ENCODE measurements around the gene FBXW7.

Gene FBXW7

DNA sequence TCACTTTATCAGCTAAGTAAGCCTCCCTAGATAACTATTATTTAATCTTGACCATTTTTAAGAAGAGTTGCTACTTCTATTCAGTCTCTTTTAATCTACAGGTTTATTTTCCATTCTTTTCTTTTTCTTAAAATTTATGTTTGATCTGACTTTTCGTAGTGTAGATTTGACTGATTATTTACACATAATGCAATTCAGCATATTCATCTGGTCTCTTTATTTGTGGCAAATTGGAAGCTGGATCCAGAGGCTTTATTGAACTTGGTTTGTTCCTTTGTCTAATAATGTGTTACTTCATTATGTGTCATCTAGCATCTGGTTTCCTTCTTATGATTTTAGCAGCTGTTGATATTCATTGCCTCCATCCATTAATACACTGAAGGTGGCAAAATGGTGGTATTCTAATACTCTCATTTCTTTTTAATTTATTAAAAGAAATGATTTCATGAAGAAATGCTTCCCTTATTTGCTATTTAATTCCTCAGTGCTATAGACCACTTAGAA is 113.0 kb downstream of the FBXW7 start (continued):
- TF ChIP-seq ZNF398 (tag by site-specific recombination; IDR thresholded peaks at IDR 0.05) (no peak), BCL11B (tag by site-specific recombination; IDR thresholded peaks at IDR 0.05; ENCODE audit: low read depth) (no peak), ZNF707 (tag by site-specific recombination; IDR thresholded peaks at IDR 0.05) (no peak), ZNF510 (tag by site-specific recombination; IDR thresholded peaks at IDR 0.05; ENCODE audit: insufficient replicate concordance) (no peak), ZNF658 (tag by site-specific recombination; IDR thresholded peaks at IDR 0.05) (no peak), ZNF660 (tag by site-specific recombination; IDR thresholded peaks at IDR 0.05) (no peak), ZFP41 (tag by site-specific recombination; IDR thresholded peaks at IDR 0.05; ENCODE audit: borderline replicate concordance) (no peak), MEIS1 (CRISPR knock-in tag; IDR thresholded peaks at IDR 0.05; ENCODE audit: borderline replicate concordance) (no peak)

DNA sequence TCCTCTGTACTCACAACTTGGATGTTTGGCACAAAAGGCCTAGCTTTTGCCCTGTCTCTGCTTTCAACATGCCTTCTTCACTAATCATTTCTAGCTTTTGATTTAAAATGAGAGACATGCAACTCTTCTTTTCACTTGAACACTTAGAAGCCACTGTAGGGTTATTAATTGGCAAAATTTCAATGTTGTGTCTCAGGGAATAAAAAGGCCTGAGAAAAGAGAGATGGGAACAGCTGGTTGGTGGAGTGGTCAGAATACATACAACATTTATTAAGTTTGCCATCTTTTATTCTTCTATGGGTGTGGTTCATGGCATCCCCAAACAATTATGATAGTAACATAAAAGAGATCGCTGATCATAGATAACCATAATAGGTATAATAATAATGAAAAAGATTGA is 114.3 kb downstream of the FBXW7 start:
- Histone ChIP-seq H3K9me3 (ENCODE audit: control insufficient read depth, insufficient read depth, low read depth, low read length) (no peaks in the 10 kb centered on the region), H3K36me3 (ENCODE audit: control insufficient read depth in 2 of 2, insufficient read depth in 1 of 2, low read length in 2 of 2) (no peaks in the 10 kb centered on the region), H3K4me3 (ENCODE audit: low read depth, low read length) (no peak overlapping the region), H3K27ac (ENCODE audit: extremely low read depth, low read depth, low read length) (no peak overlapping the region), H3K4me1 (ENCODE audit: control insufficient read depth, insufficient read depth, low read length) (peaks cover 9% of the 10 kb centered on the region; the same call in 1 of the 2 replicates)
- CTCF ChIA-PET = interaction anchor here (0.6 to 2.3 kb wide), 2 partner anchors 13 to 14 kb away, joined by 3 to 10 read pairs; no protein-coding TSS in a partner anchor
- TF ChIP-seq ZFP41 (tag by site-specific recombination; IDR thresholded peaks at IDR 0.05; ENCODE audit: borderline replicate concordance) (no peak), ZBTB10 (tag by site-specific recombination; IDR thresholded peaks at IDR 0.05) (no peak), ZNF501 (tag by site-specific recombination; IDR thresholded peaks at IDR 0.05) (no peak)
- POLR2A ChIA-PET = no interaction called here

DNA sequence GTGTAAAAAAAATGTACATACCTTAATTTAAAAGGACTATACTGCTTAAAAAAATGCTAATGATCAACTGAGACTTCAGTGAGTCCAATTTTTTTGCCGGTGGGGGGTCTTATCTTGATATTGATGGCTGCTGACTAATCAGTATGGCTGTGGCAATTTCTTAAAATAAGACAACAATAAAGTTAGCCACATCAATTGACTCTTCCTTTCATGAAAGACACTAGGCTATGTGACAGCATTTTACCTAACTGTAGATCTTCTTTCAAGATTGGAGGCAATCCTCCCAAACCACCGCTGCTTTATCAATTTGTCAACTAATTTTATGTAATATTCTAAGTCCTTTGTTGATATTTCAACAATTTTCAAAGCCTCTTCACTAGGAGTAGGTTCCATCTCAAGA is 116.1 kb downstream of the FBXW7 start:
- Histone ChIP-seq H3K9me3 (ENCODE audit: control insufficient read depth, insufficient read depth, low read depth, low read length) (no peaks in the 10 kb centered on the region), H3K4me1 (ENCODE audit: control insufficient read depth, insufficient read depth, low read length) (peaks cover 4% of the 10 kb centered on the region; the same call in 1 of the 2 replicates), H3K36me3 (ENCODE audit: control insufficient read depth in 2 of 2, insufficient read depth in 1 of 2, low read length in 2 of 2) (no peaks in the 10 kb centered on the region), H3K27ac (ENCODE audit: extremely low read depth, low read depth, low read length) (no peak overlapping the region), H3K4me3 (ENCODE audit: low read depth, low read length) (no peak overlapping the region)
- ChIA-PET CTCF (interaction anchor here (2.3 kb wide), 1 partner anchor 11 kb away, joined by 10 read pairs; no protein-coding TSS in a partner anchor), POLR2A (no interaction called here)
- TF ChIP-seq, protein P1, sequence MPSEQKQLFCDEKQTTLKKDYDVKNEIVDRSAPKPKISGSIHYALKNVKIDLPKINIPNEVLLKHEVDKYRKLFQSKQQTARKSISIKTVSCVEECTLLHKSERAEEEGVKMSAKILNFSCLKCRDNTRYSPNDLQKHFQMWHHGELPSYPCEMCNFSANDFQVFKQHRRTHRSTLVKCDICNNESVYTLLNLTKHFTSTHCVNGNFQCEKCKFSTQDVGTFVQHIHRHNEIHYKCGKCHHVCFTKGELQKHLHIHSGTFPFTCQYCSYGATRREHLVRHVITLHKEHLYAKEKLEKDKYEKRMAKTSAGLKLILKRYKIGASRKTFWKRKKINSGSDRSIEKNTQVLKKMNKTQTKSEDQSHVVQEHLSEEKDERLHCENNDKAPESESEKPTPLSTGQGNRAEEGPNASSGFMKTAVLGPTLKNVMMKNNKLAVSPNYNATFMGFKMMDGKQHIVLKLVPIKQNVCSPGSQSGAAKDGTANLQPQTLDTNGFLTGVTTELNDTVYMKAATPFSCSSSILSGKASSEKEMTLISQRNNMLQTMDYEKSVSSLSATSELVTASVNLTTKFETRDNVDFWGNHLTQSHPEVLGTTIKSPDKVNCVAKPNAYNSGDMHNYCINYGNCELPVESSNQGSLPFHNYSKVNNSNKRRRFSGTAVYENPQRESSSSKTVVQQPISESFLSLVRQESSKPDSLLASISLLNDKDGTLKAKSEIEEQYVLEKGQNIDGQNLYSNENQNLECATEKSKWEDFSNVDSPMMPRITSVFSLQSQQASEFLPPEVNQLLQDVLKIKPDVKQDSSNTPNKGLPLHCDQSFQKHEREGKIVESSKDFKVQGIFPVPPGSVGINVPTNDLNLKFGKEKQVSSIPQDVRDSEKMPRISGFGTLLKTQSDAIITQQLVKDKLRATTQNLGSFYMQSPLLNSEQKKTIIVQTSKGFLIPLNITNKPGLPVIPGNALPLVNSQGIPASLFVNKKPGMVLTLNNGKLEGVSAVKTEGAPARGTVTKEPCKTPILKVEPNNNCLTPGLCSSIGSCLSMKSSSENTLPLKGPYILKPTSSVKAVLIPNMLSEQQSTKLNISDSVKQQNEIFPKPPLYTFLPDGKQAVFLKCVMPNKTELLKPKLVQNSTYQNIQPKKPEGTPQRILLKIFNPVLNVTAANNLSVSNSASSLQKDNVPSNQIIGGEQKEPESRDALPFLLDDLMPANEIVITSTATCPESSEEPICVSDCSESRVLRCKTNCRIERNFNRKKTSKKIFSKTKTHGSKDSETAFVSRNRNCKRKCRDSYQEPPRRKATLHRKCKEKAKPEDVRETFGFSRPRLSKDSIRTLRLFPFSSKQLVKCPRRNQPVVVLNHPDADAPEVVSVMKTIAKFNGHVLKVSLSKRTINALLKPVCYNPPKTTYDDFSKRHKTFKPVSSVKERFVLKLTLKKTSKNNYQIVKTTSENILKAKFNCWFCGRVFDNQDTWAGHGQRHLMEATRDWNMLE (tag by site-specific recombination; conservative IDR thresholded peaks at IDR 0.05; ENCODE audit: low read depth) = no peak
- TF ChIP-seq ZNF626 (tag by site-specific recombination; IDR thresholded peaks at IDR 0.05) (no peak), ZNF426 (tag by site-specific recombination; IDR thresholded peaks at IDR 0.05) (no peak), ZNF274 (IDR thresholded peaks at IDR 0.05; ENCODE audit: low read length) (no peak), ZNF274 (tag by site-specific recombination; IDR thresholded peaks at IDR 0.05; ENCODE audit: borderline replicate concordance) (no peak), ZNF596 (tag by site-specific recombination; IDR thresholded peaks at IDR 0.05) (no peak)
- TF ChIP-seq, protein P2, sequence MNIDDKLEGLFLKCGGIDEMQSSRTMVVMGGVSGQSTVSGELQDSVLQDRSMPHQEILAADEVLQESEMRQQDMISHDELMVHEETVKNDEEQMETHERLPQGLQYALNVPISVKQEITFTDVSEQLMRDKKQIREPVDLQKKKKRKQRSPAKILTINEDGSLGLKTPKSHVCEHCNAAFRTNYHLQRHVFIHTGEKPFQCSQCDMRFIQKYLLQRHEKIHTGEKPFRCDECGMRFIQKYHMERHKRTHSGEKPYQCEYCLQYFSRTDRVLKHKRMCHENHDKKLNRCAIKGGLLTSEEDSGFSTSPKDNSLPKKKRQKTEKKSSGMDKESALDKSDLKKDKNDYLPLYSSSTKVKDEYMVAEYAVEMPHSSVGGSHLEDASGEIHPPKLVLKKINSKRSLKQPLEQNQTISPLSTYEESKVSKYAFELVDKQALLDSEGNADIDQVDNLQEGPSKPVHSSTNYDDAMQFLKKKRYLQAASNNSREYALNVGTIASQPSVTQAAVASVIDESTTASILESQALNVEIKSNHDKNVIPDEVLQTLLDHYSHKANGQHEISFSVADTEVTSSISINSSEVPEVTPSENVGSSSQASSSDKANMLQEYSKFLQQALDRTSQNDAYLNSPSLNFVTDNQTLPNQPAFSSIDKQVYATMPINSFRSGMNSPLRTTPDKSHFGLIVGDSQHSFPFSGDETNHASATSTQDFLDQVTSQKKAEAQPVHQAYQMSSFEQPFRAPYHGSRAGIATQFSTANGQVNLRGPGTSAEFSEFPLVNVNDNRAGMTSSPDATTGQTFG (tag by site-specific recombination; IDR thresholded peaks at IDR 0.05; ENCODE audit: borderline replicate concordance) = no peak
